Stimulated activated naive CD4-positive, alpha-beta T cell treated with Interleukin-2 at 50 U/mL for 16 hours (primary cell): ENCODE data around the gene TBC1D22B.
"Not testable (repeated sequence)": the region's sequence is repeated elsewhere in the genome, so short reads cannot be mapped to it uniquely, and the experiment has no call there.

Experiments
- DNase-seq: peaks from one replicate; lab custom pipeline; 2025; lab: John Stamatoyannopoulos, UW

TBC1D22B gene

GRCh38 chr6:37269105-37269504, 11.5 kb downstream of the TBC1D22B start:
- DNase-seq, result no peak

GRCh38 chr6:37272834-37273566, 15.4 kb downstream of the TBC1D22B start:
- DNase-seq, result no peak

- DNase-seq, result no peak
Observed at GRCh38 chr6:37273690-37274089, 16.1 kb downstream of the TBC1D22B start.

- DNase-seq, result no peak
Observed at GRCh38 chr6:37275350-37275749, 17.8 kb downstream of the TBC1D22B start.

- no peak for DNase-seq
Observed at GRCh38 chr6:37277001-37277409, 19.4 kb downstream of the TBC1D22B start.

- no peak for DNase-seq
Observed at GRCh38 chr6:37279366-37280134, 22.0 kb downstream of the TBC1D22B start.

GRCh38 chr6:37280162-37280887, 22.8 kb downstream of the TBC1D22B start:
- DNase-seq, result no peak

GRCh38 chr6:37282371-37282770, 24.8 kb downstream of the TBC1D22B start:
- DNase-seq, result no peak

- DNase-seq, result no peak
Observed at GRCh38 chr6:37283268-37283667, 25.7 kb downstream of the TBC1D22B start.

GRCh38 chr6:37283671-37284151, 26.1 kb downstream of the TBC1D22B start:
- DNase-seq, result no peak

GRCh38 chr6:37284781-37285180, 27.2 kb downstream of the TBC1D22B start:
- no peak for DNase-seq

- no peak for DNase-seq
Observed at GRCh38 chr6:37285861-37286311, 28.3 kb downstream of the TBC1D22B start.

GRCh38 chr6:37287519-37288157, 30.1 kb downstream of the TBC1D22B start:
- DNase-seq, result no peak

- DNase-seq, result no peak
Observed at GRCh38 chr6:37288247-37288646, 30.7 kb downstream of the TBC1D22B start.

GRCh38 chr6:37289931-37290330, 32.4 kb downstream of the TBC1D22B start:
- peak; percentile 15 for DNase-seq

GRCh38 chr6:37293426-37293825, 35.9 kb downstream of the TBC1D22B start:
- DNase-seq, result no peak

GRCh38 chr6:37297637-37298036, 40.1 kb downstream of the TBC1D22B start:
- DNase-seq, result not testable (repeated sequence)

- no peak for DNase-seq
Observed at GRCh38 chr6:37298958-37299357, 41.4 kb downstream of the TBC1D22B start.

GRCh38 chr6:37299990-37300389, 42.4 kb downstream of the TBC1D22B start:
- no peak for DNase-seq

GRCh38 chr6:37302086-37302686, 44.6 kb downstream of the TBC1D22B start:
- no peak for DNase-seq

GRCh38 chr6:37303091-37303660, 45.6 kb downstream of the TBC1D22B start:
- no peak for DNase-seq
